ENCODE measurements around the gene LCOR.

DNA sequence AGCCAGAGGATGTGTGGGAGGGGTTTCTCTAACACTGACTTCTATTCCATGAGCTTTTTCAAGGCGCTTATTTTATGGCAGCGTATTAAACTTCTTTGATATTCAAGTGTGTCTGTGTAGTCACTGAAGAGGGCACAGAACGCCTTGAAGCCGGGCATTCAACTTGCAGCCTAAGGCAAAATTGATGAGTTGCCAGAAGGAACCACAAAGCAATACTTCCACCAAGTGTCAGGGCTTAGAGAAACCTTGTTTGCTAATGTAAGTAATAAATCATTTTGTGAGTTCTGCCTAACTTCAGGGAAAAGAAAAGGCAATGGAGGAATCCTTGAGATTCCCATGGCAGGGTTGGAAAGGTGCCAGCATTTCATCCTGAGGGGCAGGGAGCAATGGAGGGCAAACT is 163.8 kb downstream of the LCOR start:
- no peak for TF ChIP-seq RARB (CRISPR knock-in tag; IDR thresholded peaks at IDR 0.05)
- no peak for TF ChIP-seq ZNF565 (CRISPR knock-in tag; conservative IDR thresholded peaks at IDR 0.05; ENCODE audit: low read depth)
- no peak for TF ChIP-seq ZFP3 (CRISPR knock-in tag; IDR thresholded peaks at IDR 0.05)
- TF ChIP-seq, protein P1, sequence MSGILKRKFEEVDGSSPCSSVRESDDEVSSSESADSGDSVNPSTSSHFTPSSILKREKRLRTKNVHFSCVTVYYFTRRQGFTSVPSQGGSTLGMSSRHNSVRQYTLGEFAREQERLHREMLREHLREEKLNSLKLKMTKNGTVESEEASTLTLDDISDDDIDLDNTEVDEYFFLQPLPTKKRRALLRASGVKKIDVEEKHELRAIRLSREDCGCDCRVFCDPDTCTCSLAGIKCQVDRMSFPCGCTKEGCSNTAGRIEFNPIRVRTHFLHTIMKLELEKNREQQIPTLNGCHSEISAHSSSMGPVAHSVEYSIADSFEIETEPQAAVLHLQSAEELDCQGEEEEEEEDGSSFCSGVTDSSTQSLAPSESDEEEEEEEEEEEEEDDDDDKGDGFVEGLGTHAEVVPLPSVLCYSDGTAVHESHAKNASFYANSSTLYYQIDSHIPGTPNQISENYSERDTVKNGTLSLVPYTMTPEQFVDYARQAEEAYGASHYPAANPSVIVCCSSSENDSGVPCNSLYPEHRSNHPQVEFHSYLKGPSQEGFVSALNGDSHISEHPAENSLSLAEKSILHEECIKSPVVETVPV (CRISPR knock-in tag; IDR thresholded peaks at IDR 0.05), result no peak
- TF ChIP-seq BACH2 (CRISPR knock-in tag; IDR thresholded peaks at IDR 0.05; ENCODE audit: borderline replicate concordance), result no peak
- TF ChIP-seq GLIS3 (CRISPR knock-in tag; IDR thresholded peaks at IDR 0.05), result no peak
- no peak for TF ChIP-seq SNAI2 (CRISPR knock-in tag; IDR thresholded peaks at IDR 0.05)
- TF ChIP-seq ZNF70 (CRISPR knock-in tag; IDR thresholded peaks at IDR 0.05), result no peak
- no peak for TF ChIP-seq OSR1 (CRISPR knock-in tag; IDR thresholded peaks at IDR 0.05)
- no peak for TF ChIP-seq ZC3H10 (CRISPR knock-in tag; IDR thresholded peaks at IDR 0.05)
- TF ChIP-seq, protein P2, sequence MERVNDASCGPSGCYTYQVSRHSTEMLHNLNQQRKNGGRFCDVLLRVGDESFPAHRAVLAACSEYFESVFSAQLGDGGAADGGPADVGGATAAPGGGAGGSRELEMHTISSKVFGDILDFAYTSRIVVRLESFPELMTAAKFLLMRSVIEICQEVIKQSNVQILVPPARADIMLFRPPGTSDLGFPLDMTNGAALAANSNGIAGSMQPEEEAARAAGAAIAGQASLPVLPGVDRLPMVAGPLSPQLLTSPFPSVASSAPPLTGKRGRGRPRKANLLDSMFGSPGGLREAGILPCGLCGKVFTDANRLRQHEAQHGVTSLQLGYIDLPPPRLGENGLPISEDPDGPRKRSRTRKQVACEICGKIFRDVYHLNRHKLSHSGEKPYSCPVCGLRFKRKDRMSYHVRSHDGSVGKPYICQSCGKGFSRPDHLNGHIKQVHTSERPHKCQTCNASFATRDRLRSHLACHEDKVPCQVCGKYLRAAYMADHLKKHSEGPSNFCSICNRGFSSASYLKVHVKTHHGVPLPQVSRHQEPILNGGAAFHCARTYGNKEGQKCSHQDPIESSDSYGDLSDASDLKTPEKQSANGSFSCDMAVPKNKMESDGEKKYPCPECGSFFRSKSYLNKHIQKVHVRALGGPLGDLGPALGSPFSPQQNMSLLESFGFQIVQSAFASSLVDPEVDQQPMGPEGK (CRISPR knock-in tag; IDR thresholded peaks at IDR 0.05; ENCODE audit: borderline replicate concordance), result no peak
- no peak for TF ChIP-seq ARNTL (CRISPR knock-in tag; IDR thresholded peaks at IDR 0.05; ENCODE audit: borderline replicate concordance, low read depth)
- TF ChIP-seq, protein P3, sequence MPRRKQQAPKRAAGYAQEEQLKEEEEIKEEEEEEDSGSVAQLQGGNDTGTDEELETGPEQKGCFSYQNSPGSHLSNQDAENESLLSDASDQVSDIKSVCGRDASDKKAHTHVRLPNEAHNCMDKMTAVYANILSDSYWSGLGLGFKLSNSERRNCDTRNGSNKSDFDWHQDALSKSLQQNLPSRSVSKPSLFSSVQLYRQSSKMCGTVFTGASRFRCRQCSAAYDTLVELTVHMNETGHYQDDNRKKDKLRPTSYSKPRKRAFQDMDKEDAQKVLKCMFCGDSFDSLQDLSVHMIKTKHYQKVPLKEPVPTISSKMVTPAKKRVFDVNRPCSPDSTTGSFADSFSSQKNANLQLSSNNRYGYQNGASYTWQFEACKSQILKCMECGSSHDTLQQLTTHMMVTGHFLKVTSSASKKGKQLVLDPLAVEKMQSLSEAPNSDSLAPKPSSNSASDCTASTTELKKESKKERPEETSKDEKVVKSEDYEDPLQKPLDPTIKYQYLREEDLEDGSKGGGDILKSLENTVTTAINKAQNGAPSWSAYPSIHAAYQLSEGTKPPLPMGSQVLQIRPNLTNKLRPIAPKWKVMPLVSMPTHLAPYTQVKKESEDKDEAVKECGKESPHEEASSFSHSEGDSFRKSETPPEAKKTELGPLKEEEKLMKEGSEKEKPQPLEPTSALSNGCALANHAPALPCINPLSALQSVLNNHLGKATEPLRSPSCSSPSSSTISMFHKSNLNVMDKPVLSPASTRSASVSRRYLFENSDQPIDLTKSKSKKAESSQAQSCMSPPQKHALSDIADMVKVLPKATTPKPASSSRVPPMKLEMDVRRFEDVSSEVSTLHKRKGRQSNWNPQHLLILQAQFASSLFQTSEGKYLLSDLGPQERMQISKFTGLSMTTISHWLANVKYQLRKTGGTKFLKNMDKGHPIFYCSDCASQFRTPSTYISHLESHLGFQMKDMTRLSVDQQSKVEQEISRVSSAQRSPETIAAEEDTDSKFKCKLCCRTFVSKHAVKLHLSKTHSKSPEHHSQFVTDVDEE (CRISPR knock-in tag; IDR thresholded peaks at IDR 0.05), result no peak
- TF ChIP-seq ISL1 (CRISPR knock-in tag; IDR thresholded peaks at IDR 0.05), result no peak

All from SK-N-SH treated with all-trans-retinoic acid at 6 μM for 48 hours (cell line).